Natural killer cell (primary cell): ENCODE data around the gene ST6GALNAC3. TPM values are rescaled to one million over a fixed set of nuclear protein-coding genes. Genes with fewer than 3 reads are reported as not detected.

Experiments used
- ATAC-seq, 3 donors: fragments of 150-1000 bp in 2 of 3; fragments of 200-7000 bp in 1 of 3; cut with Tn5 transposase; 1 replicate in 1 of 3; 2 replicates in 2 of 3; pipeline ENCODE4 v1.10.0; 2021; ENCODE audit warnings: mild to moderate bottlenecking in 2 of 3, moderate library complexity in 2 of 3
- DNase-seq, 2 donors: peaks; one replicate each; pipeline versions ENCODE4 v3.0.0 to v3.0.0-alpha.2; 2013 to 2021; ENCODE audit warnings: mixed read lengths in 1 of 2
- H3K27ac ChIP-seq: one replicate; pipeline ENCODE4 v1.5.1; 2013; ENCODE audit warnings: mild to moderate bottlenecking, low read length
- H3K27me3 ChIP-seq: one replicate; pipeline ENCODE4 v1.6.1; 2013; ENCODE audit warnings: low read length; ENCODE audit not compliant: control insufficient read depth, insufficient read depth
- H3K36me3 ChIP-seq: one replicate; pipeline ENCODE4 v1.6.1; 2013; ENCODE audit warnings: low read length; ENCODE audit not compliant: control insufficient read depth, insufficient read depth
- H3K4me1 ChIP-seq: one replicate; pipeline ENCODE4 v1.6.1; 2013; ENCODE audit warnings: low read length; ENCODE audit not compliant: control insufficient read depth, insufficient read depth
- H3K4me3 ChIP-seq: one replicate; pipeline ENCODE4 v1.5.1; 2013; ENCODE audit warnings: low read length
- H3K9me3 ChIP-seq: one replicate; pipeline ENCODE4 v1.6.1; 2013; ENCODE audit warnings: low read length; ENCODE audit not compliant: control insufficient read depth, insufficient read depth
- H3K27ac Mint-ChIP-seq, 2 donors: one replicate each; pipeline ENCODE4 v1.8.0; 2022; ENCODE audit warnings: mild to moderate bottlenecking in 2 of 2, mixed read lengths in 2 of 2, moderate library complexity in 1 of 2
- H3K27me3 Mint-ChIP-seq, 2 donors: one replicate each; pipeline ENCODE4 v1.8.0; 2022; ENCODE audit warnings: low read depth in 2 of 2, mixed read lengths in 2 of 2
- H3K36me3 Mint-ChIP-seq: one replicate; pipeline ENCODE4 v1.8.0; 2022; ENCODE audit warnings: mixed read lengths
- H3K4me1 Mint-ChIP-seq, 2 donors: one replicate each; pipeline ENCODE4 v1.8.0; 2022; ENCODE audit warnings: mixed read lengths in 2 of 2
- H3K4me3 Mint-ChIP-seq: one replicate; pipeline ENCODE4 v1.8.0; 2022; ENCODE audit warnings: mild to moderate bottlenecking, moderate library complexity, mixed read lengths
- H3K9me3 Mint-ChIP-seq, 2 donors: one replicate each; pipeline ENCODE4 v1.8.0; 2022; ENCODE audit warnings: mixed read lengths in 2 of 2
- CTCF ChIP-seq: fragments of 200-600 bp; IDR thresholded peaks from one replicate; pipeline ENCODE4 v1.8.0; 2022; ENCODE audit warnings: antibody characterized with exemption
- WGBS: methylation state at CpG from one replicate; pipeline ENCODE4 v1.1.7; 2013; ENCODE audit warnings: missing lambda C conversion rate; ENCODE audit not compliant: insufficient coverage; 5-methylcytosine and 5-hydroxymethylcytosine counted together
- intact Hi-C: fragments of 100-400 bp; cut with micrococcal nuclease; formaldehyde crosslinking; loops from one replicate; pipeline ENCODE4 v1.14.2; 2022
- total RNA-seq, 4 donors: library from RNA; stranded (reverse); fragments of 120-200 nt in 1 of 4; gene quantifications; one replicate each; pipeline versions ENCODE4 v1.2.3 to v1.2.4, GENCODE V29; 2013 to 2022

ST6GALNAC3 gene
- total RNA-seq, 3 donors from 2014 or later (not counting 1 experiment from before 2014, with no cell fraction given), result not detected

- H3K27me3 ChIP-seq, result no peaks in the 10 kb centered on the region
- no peak for DNase-seq
- H3K27ac ChIP-seq, result no peak overlapping the region
- Mint-ChIP-seq H3K36me3 (no peaks in the 10 kb centered on the region), H3K9me3 (no peaks in the 10 kb centered on the region), H3K4me1 (no peaks in the 10 kb centered on the region), H3K4me3 (no peak overlapping the region), H3K27ac (no peak overlapping the region), H3K27me3 (peaks cover 0 to 4% of the 10 kb centered on the region in 2 donors)
- no peak for TF ChIP-seq CTCF
- intact Hi-C loops, result no loop called here
- ATAC-seq, result no peak
- H3K36me3 ChIP-seq, result no peaks in the 10 kb centered on the region
- 93% methylated on average over 4 of the region's 4 CpGs for WGBS
- H3K4me1 ChIP-seq, result no peaks in the 10 kb centered on the region
- H3K9me3 ChIP-seq, result no peaks in the 10 kb centered on the region
- H3K4me3 ChIP-seq, result no peak overlapping the region
Observed at GRCh38 chr1:76343356-76343755, 268.8 kb downstream of the ST6GALNAC3 start.

GRCh38 chr1:76351655-76352054, 277.1 kb downstream of the ST6GALNAC3 start:
- 94% methylated on average over 2 of the region's 3 CpGs for WGBS
- no peak for TF ChIP-seq CTCF

GRCh38 chr1:76352741-76353435, 278.3 kb downstream of the ST6GALNAC3 start:
- Histone ChIP-seq H3K4me1 (no peaks in the 10 kb centered on the region), H3K27ac (no peak overlapping the region), H3K9me3 (no peaks in the 10 kb centered on the region), H3K36me3 (no peaks in the 10 kb centered on the region), H3K27me3 (no peaks in the 10 kb centered on the region), H3K4me3 (no peak overlapping the region)
- ATAC-seq (no peak), DNase-seq (no peak)
- intact Hi-C loops, result no loop called here
- 90% methylated on average over 5 of the region's 5 CpGs for WGBS
- no peaks in the 10 kb centered on the region for H3K36me3 Mint-ChIP-seq
- H3K4me3 Mint-ChIP-seq, result no peak overlapping the region
- no peaks in the 10 kb centered on the region for H3K4me1 Mint-ChIP-seq
- peaks cover 0 to 3% of the 10 kb centered on the region in 2 donors for H3K9me3 Mint-ChIP-seq
- H3K27ac Mint-ChIP-seq, result no peak overlapping the region
- no peaks in the 10 kb centered on the region for H3K27me3 Mint-ChIP-seq
- no peak for TF ChIP-seq CTCF

More at GRCh38 chr1:76351655-76352054, 277.1 kb downstream of the ST6GALNAC3 start:
- no peak overlapping the region for H3K4me3 ChIP-seq
- Mint-ChIP-seq H3K27me3 (no peaks in the 10 kb centered on the region), H3K4me3 (no peak overlapping the region), H3K36me3 (no peaks in the 10 kb centered on the region), H3K27ac (no peak overlapping the region), H3K9me3 (peaks cover 0 to 3% of the 10 kb centered on the region in 2 donors), H3K4me1 (no peaks in the 10 kb centered on the region)
- H3K36me3 ChIP-seq, result no peaks in the 10 kb centered on the region
- intact Hi-C loops, result no loop called here
- no peaks in the 10 kb centered on the region for H3K4me1 ChIP-seq
- no peaks in the 10 kb centered on the region for H3K9me3 ChIP-seq
- DNase-seq, result no peak
- ATAC-seq, result no peak
- H3K27ac ChIP-seq, result no peak overlapping the region
- no peaks in the 10 kb centered on the region for H3K27me3 ChIP-seq

GRCh38 chr1:76354236-76354635, 279.7 kb downstream of the ST6GALNAC3 start:
- H3K4me3 Mint-ChIP-seq, result no peak overlapping the region
- no peaks in the 10 kb centered on the region for H3K36me3 Mint-ChIP-seq
- ATAC-seq (no peak), DNase-seq (no peak)
- H3K4me3 ChIP-seq, result no peak overlapping the region
- no peaks in the 10 kb centered on the region for H3K36me3 ChIP-seq
- H3K27ac Mint-ChIP-seq, result no peak overlapping the region
- H3K4me1 Mint-ChIP-seq, result no peaks in the 10 kb centered on the region
- H3K9me3 ChIP-seq, result no peaks in the 10 kb centered on the region
- no peaks in the 10 kb centered on the region for H3K4me1 ChIP-seq
- no peak overlapping the region for H3K27ac ChIP-seq
- no peaks in the 10 kb centered on the region for H3K27me3 Mint-ChIP-seq
- intact Hi-C loops, result no loop called here
- TF ChIP-seq CTCF, result no peak
- 100% methylated on average over 3 of the region's 3 CpGs for WGBS
- no peaks in the 10 kb centered on the region for H3K27me3 ChIP-seq
- H3K9me3 Mint-ChIP-seq, result peaks cover 0 to 7% of the 10 kb centered on the region in 2 donors
